GM23338 (cell line): ENCODE measurements around the gene TRIM37. TPM values are rescaled to one million over a fixed set of nuclear protein-coding genes. Genes with fewer than 3 reads are reported as not detected.

Experiments used
- ATAC-seq: fragments of 200-7000 bp; cut with Tn5 transposase; 3 replicates; pipeline ENCODE4 v1.9.1; 2020
- DNase-seq: peaks from one replicate; pipeline ENCODE4 v3.0.0-alpha.2; 2015; ENCODE audit warnings: low spot score
- H2AFZ ChIP-seq: fragments of 200-600 bp; sonication (generic); 2 replicates; pipeline ENCODE4 v1.8.0; 2016; ENCODE audit warnings: antibody characterized with exemption, mild to moderate bottlenecking, moderate library complexity
- H3F3A ChIP-seq: fragments of 200-600 bp; sonication (generic); replicated peaks from 2 replicates; pipeline ENCODE4 v1.8.0; 2017; ENCODE audit warnings: antibody characterized with exemption, mixed run types, low read depth
- H3K27ac ChIP-seq: fragments of 200-600 bp; sonication (generic); 2 replicates; pipeline ENCODE4 v1.6.1; 2016; ENCODE audit warnings: low read depth
- H3K27me3 ChIP-seq: fragments of 200-600 bp; sonication (generic); 2 replicates; pipeline ENCODE4 v1.8.0; 2016; ENCODE audit warnings: mild to moderate bottlenecking, mixed run types, moderate library complexity; ENCODE audit not compliant: insufficient read depth
- H3K36me3 ChIP-seq: fragments of 200-600 bp; sonication (generic); 2 replicates; pipeline ENCODE4 v1.8.0; 2016; ENCODE audit warnings: mild to moderate bottlenecking; ENCODE audit not compliant: insufficient read depth
- H3K4me1 ChIP-seq: fragments of 200-600 bp; sonication (generic); 2 replicates; pipeline ENCODE4 v1.8.0; 2016; ENCODE audit warnings: mild to moderate bottlenecking, moderate library complexity; ENCODE audit not compliant: insufficient read depth
- H3K4me2 ChIP-seq: fragments of 200-600 bp; sonication (generic); 2 replicates; pipeline ENCODE4 v1.7.1; 2017; ENCODE audit warnings: mixed run types
- H3K4me3 ChIP-seq: fragments of 200-600 bp; sonication (generic); 2 replicates; pipeline ENCODE4 v1.6.1; 2016; ENCODE audit warnings: mixed run types
- H3K79me2 ChIP-seq: fragments of 200-600 bp; sonication (generic); replicated peaks from 2 replicates; pipeline ENCODE4 v1.8.0; 2017; ENCODE audit warnings: mild to moderate bottlenecking; ENCODE audit not compliant: insufficient read depth
- H3K9me2 ChIP-seq: fragments of 200-600 bp; sonication (generic); 2 replicates; pipeline ENCODE4 v1.8.0; 2017; ENCODE audit not compliant: insufficient read depth
- H4K20me1 ChIP-seq: fragments of 200-600 bp; sonication (generic); replicated peaks from 2 replicates; pipeline ENCODE4 v1.8.0; 2017; ENCODE audit warnings: mild to moderate bottlenecking; ENCODE audit not compliant: insufficient read depth
- H3K27ac Mint-ChIP-seq: 2 replicates; pipeline ENCODE4 v1.8.0; 2020; ENCODE audit warnings: inconsistent platforms, mild to moderate bottlenecking, moderate library complexity, mixed read lengths
- H3K27me3 Mint-ChIP-seq: 3 replicates; pipeline ENCODE4 v1.8.0; 2022; ENCODE audit warnings: low read depth, mild to moderate bottlenecking, moderate library complexity, mixed read lengths, inconsistent platforms; ENCODE audit not compliant: insufficient read depth, poor library complexity
- H3K36me3 Mint-ChIP-seq: 3 replicates; pipeline ENCODE4 v1.8.0; 2021; ENCODE audit warnings: low read depth, mild to moderate bottlenecking, inconsistent platforms, moderate library complexity, mixed read lengths
- H3K4me1 Mint-ChIP-seq: 3 replicates; pipeline ENCODE4 v1.8.0; 2020; ENCODE audit warnings: mild to moderate bottlenecking, inconsistent platforms, mixed read lengths
- H3K4me3 Mint-ChIP-seq: 3 replicates; pipeline ENCODE4 v1.8.0; 2021; ENCODE audit warnings: moderate library complexity, mild to moderate bottlenecking, inconsistent platforms, mixed read lengths
- H3K9me3 Mint-ChIP-seq: 3 replicates; pipeline ENCODE4 v1.8.0; 2020; ENCODE audit warnings: moderate library complexity, mild to moderate bottlenecking, inconsistent platforms, mixed read lengths
- CREB1 ChIP-seq: fragments of 250-450 bp; sonication (Bioruptor Pico); IDR thresholded peaks from 2 replicates; pipeline ENCODE4 v1.5.0; 2020; ENCODE audit warnings: low read depth, mild to moderate bottlenecking, moderate library complexity
- CTCF ChIP-seq, 2 experiments: fragments of 200-600 bp in 1 of 2; sonication (generic) in 1 of 2; conservative IDR thresholded peaks; 2 replicates each; pipeline versions ENCODE4 v1.5.1 to v1.6.1; 2016 to 2017; ENCODE audit warnings: antibody characterized with exemption in 2 of 2, low read depth in 2 of 2, mild to moderate bottlenecking in 2 of 2, moderate library complexity in 1 of 2
- JUNB ChIP-seq: IDR thresholded peaks from one replicate; pipeline ENCODE4 v1.6.1; 2016; ENCODE audit warnings: antibody characterized with exemption; ENCODE audit not compliant: unreplicated experiment
- NANOG ChIP-seq: IDR thresholded peaks from 2 replicates; pipeline ENCODE4 v1.6.1; 2016; ENCODE audit warnings: antibody characterized with exemption, borderline replicate concordance
- POLR2AphosphoS5 ChIP-seq: IDR thresholded peaks from 2 replicates; pipeline ENCODE4 v1.6.1; 2016; ENCODE audit warnings: antibody characterized with exemption, low read depth
- ZNF114 ChIP-seq: fragments of 250-450 bp; sonication (Bioruptor Pico); IDR thresholded peaks from 2 replicates; pipeline ENCODE4 v1.5.0; 2020; ENCODE audit warnings: mild to moderate bottlenecking, moderate library complexity
- ZNF331 ChIP-seq: fragments of 250-450 bp; sonication (Bioruptor Pico); IDR thresholded peaks from 2 replicates; pipeline ENCODE4 v1.5.0; 2020; ENCODE audit warnings: low read depth, mild to moderate bottlenecking, moderate library complexity
- polyA plus RNA-seq: library from polyadenylated mRNA; unstranded; fragments of >200 nt; fragmentation: Nextera tagmentation; extraction: Ambion mirVana; gene quantifications from 2 replicates; pipeline ENCODE4 v1.2.1, GENCODE V29; 2016
- total RNA-seq: library from RNA; depleted of rRNA; stranded (reverse); fragments of >200 nt; shearing (Covaris generic); gene quantifications from 2 replicates; pipeline ENCODE4 v1.2.3, GENCODE V29; 2014
- TF ChIP-seq, protein P1 (sequence below): IDR thresholded peaks from 2 replicates; pipeline ENCODE4 v1.6.1; 2016; ENCODE audit warnings: antibody characterized with exemption
- TF ChIP-seq, protein P2 (sequence below): IDR thresholded peaks from one replicate; pipeline ENCODE4 v1.6.1; 2018; ENCODE audit warnings: antibody characterized with exemption; ENCODE audit not compliant: unreplicated experiment

Gene TRIM37
- total and polyA plus RNA-seq, 2 experiments from 2014 or later = 61.1 to 71.2 TPM

DNA sequence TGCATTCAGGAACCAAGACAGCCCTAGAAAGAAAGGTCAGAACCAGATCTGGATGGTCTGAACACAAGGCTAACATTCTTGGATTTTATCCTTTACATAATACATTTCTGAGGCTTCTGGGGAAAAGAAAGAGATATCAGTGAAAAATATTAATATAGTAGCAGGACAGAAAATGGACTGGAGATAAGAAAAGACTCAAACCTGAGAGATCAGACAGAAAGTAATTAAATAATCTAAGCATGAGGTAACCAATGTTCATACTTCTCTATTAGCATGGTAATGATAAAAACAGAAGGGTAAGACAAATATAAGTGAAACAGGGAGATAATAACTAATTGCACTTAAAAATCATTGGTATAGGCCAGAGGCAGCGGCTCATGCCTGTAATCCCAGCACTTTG lies 5.5 kb downstream of the TRIM37 start (continued):
- TF ChIP-seq POLR2AphosphoS5 (no peak), ZNF331 (no peak), NANOG (no peak)

DNA sequence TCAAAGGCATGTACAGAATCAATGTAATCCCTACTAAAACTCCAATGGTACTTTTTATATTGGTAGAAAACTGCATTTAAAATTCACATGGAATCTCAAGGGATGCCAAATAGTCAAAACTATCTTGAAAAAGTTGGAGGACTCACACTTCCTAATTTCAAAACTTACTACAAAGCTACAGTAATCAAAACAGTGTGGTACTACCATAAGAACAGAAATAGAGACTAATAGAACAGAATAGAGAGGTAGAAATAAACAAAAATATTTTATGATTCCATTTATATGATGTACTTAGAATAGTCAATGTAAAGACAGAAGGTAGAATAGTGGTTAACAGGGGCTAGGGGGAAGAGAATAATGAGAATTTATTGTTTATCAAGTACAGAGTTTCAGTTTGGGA lies 8.8 kb downstream of the TRIM37 start:
- Mint-ChIP-seq H3K27me3 (no peaks in the 10 kb centered on the region), H3K9me3 (no peaks in the 10 kb centered on the region), H3K27ac (no peak overlapping the region), H3K4me1 (no peaks in the 10 kb centered on the region), H3K4me3 (no peak overlapping the region), H3K36me3 (peaks cover 24% of the 10 kb centered on the region)
- no peak overlapping the region for H2AFZ ChIP-seq
- H3F3A ChIP-seq = no peaks in the 10 kb centered on the region
- H3K9me2 ChIP-seq = no peaks in the 10 kb centered on the region
- ATAC-seq (no peak), DNase-seq (no peak)
- H3K4me1 ChIP-seq = no peaks in the 10 kb centered on the region
- peaks cover 5% of the 10 kb centered on the region; the same call in 1 of the 2 replicates for H3K36me3 ChIP-seq
- no peak overlapping the region for H3K27ac ChIP-seq
- peaks cover 29% of the 10 kb centered on the region for H4K20me1 ChIP-seq
- TF ChIP-seq NANOG = no peak
- H3K4me2 ChIP-seq = no peak overlapping the region
- H3K79me2 ChIP-seq = peaks cover 100% of the 10 kb centered on the region
- H3K27me3 ChIP-seq = no peaks in the 10 kb centered on the region
- H3K4me3 ChIP-seq = no peak overlapping the region

- Mint-ChIP-seq H3K36me3 (peaks cover 6% of the 10 kb centered on the region), H3K27ac (no peak overlapping the region), H3K4me3 (no peak overlapping the region), H3K9me3 (no peaks in the 10 kb centered on the region), H3K4me1 (no peaks in the 10 kb centered on the region), H3K27me3 (no peaks in the 10 kb centered on the region)
- no peaks in the 10 kb centered on the region for H3F3A ChIP-seq
- peaks cover 25% of the 10 kb centered on the region for H4K20me1 ChIP-seq
- no peaks in the 10 kb centered on the region for H3K27me3 ChIP-seq
- peaks cover 5% of the 10 kb centered on the region; the same call in 1 of the 2 replicates for H3K36me3 ChIP-seq
- no peak overlapping the region for H3K4me3 ChIP-seq
- H3K4me1 ChIP-seq = no peaks in the 10 kb centered on the region
- DNase-seq = no peak
- H3K79me2 ChIP-seq = peaks cover 87% of the 10 kb centered on the region
- no peak for ATAC-seq
- no peak overlapping the region for H3K4me2 ChIP-seq
- peak overlapping the region; percentile 71; the same call in 1 of the 2 replicates for H3K27ac ChIP-seq
- no peak overlapping the region for H2AFZ ChIP-seq
- no peaks in the 10 kb centered on the region for H3K9me2 ChIP-seq
- TF ChIP-seq, protein P1, sequence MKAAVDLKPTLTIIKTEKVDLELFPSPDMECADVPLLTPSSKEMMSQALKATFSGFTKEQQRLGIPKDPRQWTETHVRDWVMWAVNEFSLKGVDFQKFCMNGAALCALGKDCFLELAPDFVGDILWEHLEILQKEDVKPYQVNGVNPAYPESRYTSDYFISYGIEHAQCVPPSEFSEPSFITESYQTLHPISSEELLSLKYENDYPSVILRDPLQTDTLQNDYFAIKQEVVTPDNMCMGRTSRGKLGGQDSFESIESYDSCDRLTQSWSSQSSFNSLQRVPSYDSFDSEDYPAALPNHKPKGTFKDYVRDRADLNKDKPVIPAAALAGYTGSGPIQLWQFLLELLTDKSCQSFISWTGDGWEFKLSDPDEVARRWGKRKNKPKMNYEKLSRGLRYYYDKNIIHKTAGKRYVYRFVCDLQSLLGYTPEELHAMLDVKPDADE = no peak
- no peak for TF ChIP-seq ZNF331
- TF ChIP-seq CTCF (conservative IDR thresholded peaks at IDR 0.05; ENCODE audit: low read depth in 2 of 2) = no peak
- TF ChIP-seq ZNF114 (CRISPR knock-in tag) = no peak
- TF ChIP-seq, protein P2, sequence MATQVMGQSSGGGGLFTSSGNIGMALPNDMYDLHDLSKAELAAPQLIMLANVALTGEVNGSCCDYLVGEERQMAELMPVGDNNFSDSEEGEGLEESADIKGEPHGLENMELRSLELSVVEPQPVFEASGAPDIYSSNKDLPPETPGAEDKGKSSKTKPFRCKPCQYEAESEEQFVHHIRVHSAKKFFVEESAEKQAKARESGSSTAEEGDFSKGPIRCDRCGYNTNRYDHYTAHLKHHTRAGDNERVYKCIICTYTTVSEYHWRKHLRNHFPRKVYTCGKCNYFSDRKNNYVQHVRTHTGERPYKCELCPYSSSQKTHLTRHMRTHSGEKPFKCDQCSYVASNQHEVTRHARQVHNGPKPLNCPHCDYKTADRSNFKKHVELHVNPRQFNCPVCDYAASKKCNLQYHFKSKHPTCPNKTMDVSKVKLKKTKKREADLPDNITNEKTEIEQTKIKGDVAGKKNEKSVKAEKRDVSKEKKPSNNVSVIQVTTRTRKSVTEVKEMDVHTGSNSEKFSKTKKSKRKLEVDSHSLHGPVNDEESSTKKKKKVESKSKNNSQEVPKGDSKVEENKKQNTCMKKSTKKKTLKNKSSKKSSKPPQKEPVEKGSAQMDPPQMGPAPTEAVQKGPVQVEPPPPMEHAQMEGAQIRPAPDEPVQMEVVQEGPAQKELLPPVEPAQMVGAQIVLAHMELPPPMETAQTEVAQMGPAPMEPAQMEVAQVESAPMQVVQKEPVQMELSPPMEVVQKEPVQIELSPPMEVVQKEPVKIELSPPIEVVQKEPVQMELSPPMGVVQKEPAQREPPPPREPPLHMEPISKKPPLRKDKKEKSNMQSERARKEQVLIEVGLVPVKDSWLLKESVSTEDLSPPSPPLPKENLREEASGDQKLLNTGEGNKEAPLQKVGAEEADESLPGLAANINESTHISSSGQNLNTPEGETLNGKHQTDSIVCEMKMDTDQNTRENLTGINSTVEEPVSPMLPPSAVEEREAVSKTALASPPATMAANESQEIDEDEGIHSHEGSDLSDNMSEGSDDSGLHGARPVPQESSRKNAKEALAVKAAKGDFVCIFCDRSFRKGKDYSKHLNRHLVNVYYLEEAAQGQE = no peak
- TF ChIP-seq NANOG = no peak
- TF ChIP-seq POLR2AphosphoS5 = no peak
- no peak for TF ChIP-seq CREB1
- no peak for TF ChIP-seq JUNB
These were observed 11.7 kb downstream of the TRIM37 start for GRCh38 chr17:59094861-59095530.
